GM12875 (cell line): ENCODE measurements around the gene STK32C.

Source experiments
- H3K4me3 ChIP-seq: one replicate; pipeline ENCODE4 v1.5.1; 2011; ENCODE audit warnings: low read depth, low read length, control low read depth
- CTCF ChIP-seq: IDR thresholded peaks from 2 replicates; pipeline ENCODE4 v1.5.1; 2011; ENCODE audit warnings: low read depth, mild to moderate bottlenecking, control low read depth, inconsistent platforms, low read length, moderate library complexity, borderline replicate concordance; ENCODE audit not compliant: insufficient read depth

STK32C gene

GRCh38 chr10:132310701-132311337 lies 3.1 kb upstream of the STK32C start:
- no peak overlapping the region for H3K4me3 ChIP-seq
- no peak for TF ChIP-seq CTCF

GRCh38 chr10:132309879-132310591 lies 2.3 kb upstream of the STK32C start:
- TF ChIP-seq CTCF: no peak
- H3K4me3 ChIP-seq: no peak overlapping the region

GRCh38 chr10:132309471-132309865 lies 1.7 kb upstream of the STK32C start:
- no peak for TF ChIP-seq CTCF
- no peak overlapping the region for H3K4me3 ChIP-seq

- no peak for TF ChIP-seq CTCF
- peak overlapping the region; percentile 65 for H3K4me3 ChIP-seq
Observed at GRCh38 chr10:132308587-132309470, 1.1 kb upstream of the STK32C start.

GRCh38 chr10:132306864-132307751 lies 642 bp downstream of the STK32C start:
- peak overlapping the region; percentile 44 for H3K4me3 ChIP-seq
- no peak for TF ChIP-seq CTCF

- no peak overlapping the region for H3K4me3 ChIP-seq
- no peak for TF ChIP-seq CTCF
Observed at GRCh38 chr10:132306343-132306685, 1.4 kb downstream of the STK32C start.
